A673 (cell line): ENCODE data around the gene GNG7. TPM values are rescaled to one million over a fixed set of nuclear protein-coding genes. Genes with fewer than 3 reads are reported as not detected.

Source experiments
- BruUV-seq: library from RNA; stranded (reverse); fragments of 400-500 nt; replicated peaks from 2 replicates; lab custom pipeline; 2021; lab: Mats Ljungman, UMichigan
- CTCF ChIA-PET: fragments of 300-600 bp; sonication (Branson Sonifier 250); formaldehyde crosslinking; loops from one replicate; lab custom pipeline; 2022; ENCODE audit warnings: antibody characterized with exemption; lab: Charles Lee
- POLR2A ChIA-PET: fragments of 300-600 bp; sonication (Branson Sonifier 250); formaldehyde crosslinking; loops from one replicate; lab custom pipeline; 2022; ENCODE audit warnings: antibody characterized with exemption; ENCODE audit not compliant: low non-redundant PET; lab: Charles Lee
- DNase-seq: peaks from one replicate; pipeline ENCODE4 v3.0.0-alpha.2; 2015; ENCODE audit warnings: low spot score
- H3K27ac ChIP-seq: fragments of 200-600 bp; sonication (generic); 2 replicates; pipeline ENCODE4 v1.5.1; 2016; ENCODE audit warnings: mixed run types, low read depth, mild to moderate bottlenecking, mixed read lengths, antibody characterized with exemption, low read length; ENCODE audit not compliant: poor library complexity, severe bottlenecking
- H3K27me3 ChIP-seq: fragments of 200-600 bp; sonication (generic); replicated peaks from 2 replicates; pipeline ENCODE4 v1.6.1; 2017; ENCODE audit warnings: mixed run types, low read depth, mild to moderate bottlenecking, mixed read lengths, antibody characterized with exemption, low read length; ENCODE audit not compliant: insufficient read depth, poor library complexity
- H3K36me3 ChIP-seq: fragments of 200-600 bp; sonication (generic); 2 replicates; pipeline ENCODE4 v1.6.1; 2016; ENCODE audit warnings: mixed run types, mild to moderate bottlenecking, mixed read lengths, antibody characterized with exemption, low read length; ENCODE audit not compliant: insufficient read depth, poor library complexity, severe bottlenecking
- H3K4me1 ChIP-seq: fragments of 200-600 bp; sonication (generic); 2 replicates; pipeline ENCODE4 v1.6.1; 2017; ENCODE audit warnings: mixed run types, mild to moderate bottlenecking, mixed read lengths, antibody characterized with exemption, low read length; ENCODE audit not compliant: insufficient read depth, poor library complexity, severe bottlenecking
- H3K4me3 ChIP-seq: fragments of 200-600 bp; sonication (generic); 2 replicates; pipeline ENCODE4 v1.5.1; 2016; ENCODE audit warnings: low read depth, mixed run types, mild to moderate bottlenecking, mixed read lengths, low read length; ENCODE audit not compliant: poor library complexity, severe bottlenecking
- H3K9me3 ChIP-seq: fragments of 200-600 bp; sonication (generic); 2 replicates; pipeline ENCODE4 v1.6.1; 2016; ENCODE audit warnings: mixed run types, low read depth, mild to moderate bottlenecking, mixed read lengths, antibody characterized with exemption, low read length; ENCODE audit not compliant: poor library complexity, severe bottlenecking
- EZH2 ChIP-seq: fragments of 200-600 bp; sonication (generic); IDR thresholded peaks from 2 replicates; pipeline ENCODE4 v1.6.1; 2017; ENCODE audit warnings: borderline replicate concordance, low read depth, mild to moderate bottlenecking, mixed read lengths, antibody characterized with exemption, low read length; ENCODE audit not compliant: poor library complexity, severe bottlenecking
- intact Hi-C: fragments of 100-400 bp; cut with micrococcal nuclease; formaldehyde crosslinking; loops from one replicate; pipeline ENCODE4 v1.10.0; 2022; ENCODE audit not compliant: unreplicated experiment
- total RNA-seq: library from RNA; stranded (reverse); gene quantifications from 2 replicates; pipeline ENCODE4 v1.2.3, GENCODE V29; 2021
- TF ChIP-seq, protein P1 (sequence below): fragments of 300-800, 200-600 bp; sonication (generic); conservative IDR thresholded peaks from 2 replicates; pipeline ENCODE4 v1.5.1; 2017; ENCODE audit warnings: low read depth, mild to moderate bottlenecking, antibody characterized with exemption, low read length, moderate library complexity, mixed read lengths

Gene GNG7
- total RNA-seq, 1 experiment from 2014 or later, result 0.30 TPM

DNA sequence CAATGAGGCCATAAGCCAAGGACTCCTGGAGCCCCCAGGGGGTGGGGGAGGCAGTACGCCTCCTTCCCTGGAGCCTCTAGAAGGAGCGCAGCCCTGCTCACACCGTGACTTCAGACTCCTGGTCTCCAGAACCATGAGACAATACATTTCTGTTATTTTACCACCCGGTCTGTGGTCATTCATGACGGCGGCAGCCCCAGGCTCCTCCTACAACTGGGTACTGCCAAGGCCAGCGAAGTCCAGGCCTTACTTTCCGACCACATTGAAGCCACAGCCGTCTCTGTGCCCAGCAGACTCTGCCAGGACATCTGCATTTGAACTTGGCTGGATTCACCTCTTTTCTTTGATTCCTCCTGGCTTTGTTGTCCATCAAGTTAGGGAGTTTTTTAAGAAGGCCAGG is 10.5 kb downstream of the GNG7 start:
- no peak overlapping the region for H3K27ac ChIP-seq
- H3K27me3 ChIP-seq, result no peaks in the 10 kb centered on the region
- POLR2A ChIA-PET, result no interaction called here
- H3K4me1 ChIP-seq, result no peaks in the 10 kb centered on the region
- no peak overlapping the region for H3K4me3 ChIP-seq
- BruUV-seq, result no TSS peak
- CTCF ChIA-PET, result no interaction called here
- H3K36me3 ChIP-seq, result no peaks in the 10 kb centered on the region
- intact Hi-C loops, result no loop called here
- DNase-seq, result no peak
- TF ChIP-seq, protein P1, sequence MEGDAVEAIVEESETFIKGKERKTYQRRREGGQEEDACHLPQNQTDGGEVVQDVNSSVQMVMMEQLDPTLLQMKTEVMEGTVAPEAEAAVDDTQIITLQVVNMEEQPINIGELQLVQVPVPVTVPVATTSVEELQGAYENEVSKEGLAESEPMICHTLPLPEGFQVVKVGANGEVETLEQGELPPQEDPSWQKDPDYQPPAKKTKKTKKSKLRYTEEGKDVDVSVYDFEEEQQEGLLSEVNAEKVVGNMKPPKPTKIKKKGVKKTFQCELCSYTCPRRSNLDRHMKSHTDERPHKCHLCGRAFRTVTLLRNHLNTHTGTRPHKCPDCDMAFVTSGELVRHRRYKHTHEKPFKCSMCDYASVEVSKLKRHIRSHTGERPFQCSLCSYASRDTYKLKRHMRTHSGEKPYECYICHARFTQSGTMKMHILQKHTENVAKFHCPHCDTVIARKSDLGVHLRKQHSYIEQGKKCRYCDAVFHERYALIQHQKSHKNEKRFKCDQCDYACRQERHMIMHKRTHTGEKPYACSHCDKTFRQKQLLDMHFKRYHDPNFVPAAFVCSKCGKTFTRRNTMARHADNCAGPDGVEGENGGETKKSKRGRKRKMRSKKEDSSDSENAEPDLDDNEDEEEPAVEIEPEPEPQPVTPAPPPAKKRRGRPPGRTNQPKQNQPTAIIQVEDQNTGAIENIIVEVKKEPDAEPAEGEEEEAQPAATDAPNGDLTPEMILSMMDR, result no peak
- no peak for TF ChIP-seq EZH2
- no peaks in the 10 kb centered on the region for H3K9me3 ChIP-seq

DNA sequence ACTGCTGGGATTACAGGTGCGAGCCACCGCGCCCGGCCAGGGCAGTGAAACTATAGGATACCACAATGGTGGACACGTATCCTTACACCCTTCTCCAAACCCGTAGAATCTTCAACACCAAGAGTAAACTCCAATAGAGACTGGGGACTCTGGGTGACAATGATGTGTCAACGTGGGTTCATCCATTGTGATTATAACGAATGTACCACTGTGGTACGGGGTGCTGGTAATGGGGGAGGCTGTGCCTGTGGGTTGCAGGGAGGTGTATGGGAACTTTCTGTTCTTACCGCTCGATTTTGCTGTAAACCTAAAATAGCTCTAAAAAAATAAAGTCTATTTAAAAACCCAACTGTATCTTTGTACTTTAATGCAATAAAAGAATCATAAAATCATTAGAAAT is 11.6 kb downstream of the GNG7 start:
- POLR2A ChIA-PET, result no interaction called here
- H3K4me3 ChIP-seq, result no peak overlapping the region
- no peak for DNase-seq
- H3K4me1 ChIP-seq, result no peaks in the 10 kb centered on the region
- no peaks in the 10 kb centered on the region for H3K27me3 ChIP-seq
- BruUV-seq, result no TSS peak
- no peaks in the 10 kb centered on the region for H3K36me3 ChIP-seq
- intact Hi-C loops, result no loop called here
- CTCF ChIA-PET, result no interaction called here
- no peak overlapping the region for H3K27ac ChIP-seq
- TF ChIP-seq, protein P1, result no peak
- no peak for TF ChIP-seq EZH2
- no peaks in the 10 kb centered on the region for H3K9me3 ChIP-seq

DNA sequence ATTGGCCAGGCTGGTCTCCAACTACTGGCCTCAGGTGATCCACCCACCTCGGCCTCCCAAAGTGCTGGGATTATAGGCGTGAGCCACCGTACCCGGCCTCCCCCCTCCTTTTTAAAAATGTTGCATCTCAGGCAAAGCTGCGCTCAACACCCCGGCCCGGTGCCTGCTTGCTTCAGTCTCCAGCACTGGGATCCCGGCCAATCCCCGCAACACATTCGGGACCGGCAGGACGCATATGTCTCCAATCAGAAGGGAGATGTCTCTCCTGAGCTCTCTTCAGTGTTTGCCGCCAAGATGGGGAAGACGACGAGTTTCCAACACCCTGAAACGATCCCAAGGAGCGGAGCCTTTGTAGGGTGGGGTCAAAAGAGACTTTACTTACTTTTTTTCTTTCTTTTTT is 16.1 kb downstream of the GNG7 start:
- H3K9me3 ChIP-seq, result no peaks in the 10 kb centered on the region
- ChIA-PET CTCF (no interaction called here), POLR2A (no interaction called here)
- BruUV-seq, result no TSS peak
- no peaks in the 10 kb centered on the region for H3K4me1 ChIP-seq
- H3K36me3 ChIP-seq, result no peaks in the 10 kb centered on the region
- intact Hi-C loops, result no loop called here
- no peak overlapping the region for H3K4me3 ChIP-seq
- no peaks in the 10 kb centered on the region for H3K27me3 ChIP-seq
- H3K27ac ChIP-seq, result no peak overlapping the region
- no peak for DNase-seq
- TF ChIP-seq, protein P1, result no peak
- no peak for TF ChIP-seq EZH2
